ENCODE results near the gene GPC3. TPM values are rescaled to one million over a fixed set of nuclear protein-coding genes. Genes with fewer than 3 reads are reported as not detected.
"Not testable (repeated sequence)": the region's sequence is repeated elsewhere in the genome, so short reads cannot be mapped to it uniquely, and the experiment has no call there.

GPC3 gene
- total RNA-seq, 1 donor from 2014 or later = 0.12 TPM

DNA sequence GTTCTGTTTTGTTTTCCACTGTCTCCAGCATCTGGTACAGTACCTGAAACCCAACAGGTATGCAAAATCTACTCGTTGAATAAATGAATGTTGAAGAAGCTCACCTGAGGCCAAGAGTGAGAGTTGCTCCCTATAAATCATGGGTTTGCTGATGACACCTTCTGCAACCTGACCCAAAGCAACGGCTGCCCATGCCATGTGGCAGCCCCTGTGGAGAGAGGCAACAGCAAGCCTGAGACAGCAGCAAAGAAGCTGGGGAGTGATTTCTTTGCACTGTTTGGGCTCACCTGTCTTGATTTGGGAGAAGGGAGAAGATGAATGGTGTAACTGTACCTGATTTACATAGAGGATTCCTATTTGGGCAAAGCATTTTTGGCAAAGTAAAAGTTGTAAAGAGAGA lies 450.3 kb downstream of the GPC3 start:
- intact Hi-C loops (cut with micrococcal nuclease) = no loop called here

DNA sequence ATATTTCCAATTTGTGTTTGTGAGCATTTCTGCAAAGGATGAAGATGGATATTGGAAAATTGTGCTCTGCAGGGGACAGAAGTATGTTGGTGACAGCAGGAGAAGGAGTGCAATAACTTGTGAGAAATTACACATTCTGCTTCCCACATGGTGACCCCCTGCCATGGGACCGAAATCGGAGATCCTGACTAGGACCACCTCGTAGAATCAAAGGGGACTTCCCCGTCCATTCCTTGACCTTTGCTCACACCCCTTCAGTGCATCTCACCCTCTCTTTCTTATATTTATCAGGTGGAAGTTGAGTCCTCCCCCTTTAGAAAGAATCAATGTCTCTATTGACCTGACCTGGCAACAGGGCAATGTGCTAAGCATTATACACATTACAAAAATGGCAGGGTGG lies 451.2 kb downstream of the GPC3 start:
- intact Hi-C loops (cut with micrococcal nuclease) = no loop called here

DNA sequence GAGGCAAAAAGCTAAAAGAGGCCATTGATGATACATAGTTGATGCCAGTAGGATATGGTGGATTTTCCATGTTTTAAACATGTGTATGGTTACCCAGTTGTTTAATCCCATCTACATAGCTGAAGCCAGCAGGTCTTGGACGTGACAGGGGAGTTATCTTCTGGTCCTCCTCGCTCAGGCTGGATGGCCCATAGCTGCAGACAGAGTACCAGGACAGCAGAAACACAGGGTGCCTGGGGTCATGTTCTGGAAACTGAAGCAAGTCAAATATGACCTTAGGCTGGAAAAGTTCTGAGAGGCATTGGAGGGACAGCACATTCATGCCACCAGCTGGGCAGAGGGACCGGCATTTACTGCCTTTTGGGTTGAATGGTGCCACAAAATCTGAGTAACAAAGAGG lies 452.1 kb downstream of the GPC3 start:
- intact Hi-C loops (cut with micrococcal nuclease) = no loop called here

DNA sequence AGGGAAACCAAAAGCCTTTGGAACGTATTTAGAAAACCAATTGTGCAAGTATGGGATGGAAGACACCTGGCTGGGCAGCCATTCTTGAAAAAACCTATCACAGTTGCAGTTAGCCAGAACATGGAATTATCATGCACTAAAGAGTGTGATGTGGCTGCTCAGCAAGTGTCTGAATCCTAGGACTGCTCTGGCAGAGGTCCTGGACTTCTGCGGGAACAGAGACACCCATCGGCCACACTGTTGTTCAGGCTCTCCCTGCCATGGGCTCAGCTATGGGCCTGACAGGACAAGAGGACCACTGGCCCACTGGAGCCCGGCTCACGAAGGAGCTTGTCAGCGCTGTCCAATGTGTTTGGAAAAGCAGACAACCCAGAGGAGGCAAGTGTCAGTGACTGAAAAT lies 454.4 kb downstream of the GPC3 start:
- intact Hi-C loops (cut with micrococcal nuclease) = no loop called here

DNA sequence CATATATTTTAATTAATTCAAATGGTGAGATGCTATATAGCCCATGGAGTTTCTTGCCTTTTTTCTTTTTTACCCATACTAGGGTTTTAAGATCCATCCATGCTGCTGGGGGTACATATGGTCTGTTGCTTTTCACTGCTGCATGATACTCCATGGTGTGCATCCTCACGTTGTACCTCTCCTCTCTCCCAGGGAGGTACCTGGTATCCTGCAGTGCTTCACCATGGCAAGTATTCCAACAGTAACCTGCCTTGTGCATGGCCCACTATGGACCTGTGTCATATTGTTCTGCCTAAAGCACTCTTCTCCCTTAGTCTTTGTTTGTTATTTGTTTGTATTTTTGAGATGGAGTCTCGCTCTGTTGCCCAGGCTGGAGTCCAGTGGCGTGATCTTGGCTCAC lies 455.8 kb downstream of the GPC3 start:
- intact Hi-C loops (cut with micrococcal nuclease) = no loop called here

DNA sequence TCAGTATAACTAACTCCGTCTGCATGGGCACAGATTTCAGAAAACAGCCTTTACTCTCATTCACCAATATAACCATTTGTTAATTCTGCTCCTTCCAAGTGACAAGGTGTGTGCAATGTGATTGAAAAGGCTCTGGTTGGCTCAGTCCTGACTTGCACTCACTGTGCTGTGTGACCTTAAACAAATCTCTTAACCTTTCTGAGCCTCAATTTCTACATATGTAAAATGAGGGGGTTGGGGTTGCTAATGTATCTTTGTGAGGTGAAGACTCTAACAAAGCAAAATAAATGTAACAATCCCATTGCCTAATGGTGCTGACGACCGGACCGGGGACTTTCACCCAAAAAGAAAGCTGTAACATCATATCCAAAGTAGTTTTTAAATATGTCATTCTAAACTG lies 457.6 kb downstream of the GPC3 start:
- intact Hi-C loops (cut with micrococcal nuclease) = no loop called here

DNA sequence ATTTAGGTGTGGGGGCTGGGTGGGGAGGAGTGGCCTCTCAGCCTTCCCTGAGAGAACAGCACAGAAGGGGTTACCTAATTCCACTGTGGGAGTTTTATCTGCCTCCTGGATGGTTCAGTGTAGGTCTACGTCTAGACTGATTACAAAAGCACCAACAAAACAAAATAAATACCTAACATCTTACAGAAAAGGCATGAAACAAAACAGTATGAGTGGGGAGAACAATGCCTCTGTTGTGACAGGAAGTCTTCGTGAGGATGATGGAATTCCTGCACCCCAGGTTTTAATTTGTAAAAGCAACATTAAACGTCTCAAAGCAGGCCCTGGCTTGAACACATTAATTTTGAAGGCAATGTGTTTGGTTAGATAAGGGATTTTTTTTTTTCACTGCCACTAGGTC lies 458.0 kb downstream of the GPC3 start:
- intact Hi-C loops (cut with micrococcal nuclease) = no loop called here

DNA sequence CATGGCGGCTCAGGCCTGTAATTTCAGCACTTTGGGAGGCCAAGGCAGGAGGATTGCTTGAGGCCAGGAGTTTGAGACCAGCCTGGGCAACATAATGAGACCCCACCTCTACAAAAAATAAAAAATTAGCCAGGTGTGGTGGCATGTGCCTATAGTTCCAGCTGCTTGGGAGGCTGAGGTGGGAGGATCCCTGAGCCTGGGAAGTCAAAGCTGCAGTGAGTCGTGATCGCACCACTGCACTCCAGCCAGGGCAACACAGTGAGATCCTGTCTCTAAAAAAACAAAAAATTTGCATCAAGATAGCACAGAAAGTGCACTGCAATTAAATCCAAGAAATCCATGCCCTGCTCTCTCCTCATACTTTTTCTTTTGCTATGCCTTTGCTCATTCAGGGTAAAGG lies 458.6 kb downstream of the GPC3 start:
- intact Hi-C loops (cut with micrococcal nuclease) = not testable (repeated sequence)

DNA sequence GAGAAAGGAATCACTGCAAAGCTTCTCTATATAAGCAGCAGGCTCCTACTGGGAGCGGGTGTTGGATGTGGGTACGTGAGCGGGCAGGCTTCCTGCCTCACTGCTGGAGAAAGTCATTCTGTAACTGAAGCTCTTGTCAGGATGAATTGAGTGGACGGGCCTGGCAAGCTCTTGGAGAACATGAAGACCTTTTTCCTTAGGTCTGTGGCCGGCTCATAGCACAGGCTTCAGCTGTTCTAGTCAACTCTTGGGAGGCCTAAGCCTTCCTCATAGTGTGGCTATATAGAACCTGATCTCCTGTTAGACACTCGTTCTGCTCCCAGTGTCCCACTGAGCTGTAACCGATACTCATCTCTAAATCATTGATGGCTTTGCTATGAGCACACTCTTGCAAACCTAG lies 461.9 kb downstream of the GPC3 start:
- intact Hi-C loops (cut with micrococcal nuclease) = no loop called here

DNA sequence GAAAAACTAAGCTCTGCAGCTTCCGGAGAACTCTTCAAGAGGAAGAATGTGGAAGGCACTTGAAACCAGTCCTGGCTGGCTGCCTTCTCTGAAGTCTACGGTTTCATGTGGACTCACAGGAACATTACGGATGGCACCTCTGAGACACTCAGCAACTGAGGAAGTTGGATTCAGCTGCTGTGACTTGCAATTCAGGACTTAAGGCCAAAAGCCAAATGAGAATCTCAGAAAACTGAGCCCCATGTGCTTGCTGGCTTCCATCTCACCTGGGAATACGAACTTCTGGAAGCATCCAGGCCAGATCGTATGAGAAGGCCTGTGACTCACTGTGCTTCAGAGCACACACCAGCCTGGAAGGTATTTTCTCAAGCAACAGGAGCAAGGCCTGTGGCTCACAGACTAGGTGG lies 462.3 kb downstream of the GPC3 start:
- intact Hi-C loops (cut with micrococcal nuclease) = no loop called here

DNA sequence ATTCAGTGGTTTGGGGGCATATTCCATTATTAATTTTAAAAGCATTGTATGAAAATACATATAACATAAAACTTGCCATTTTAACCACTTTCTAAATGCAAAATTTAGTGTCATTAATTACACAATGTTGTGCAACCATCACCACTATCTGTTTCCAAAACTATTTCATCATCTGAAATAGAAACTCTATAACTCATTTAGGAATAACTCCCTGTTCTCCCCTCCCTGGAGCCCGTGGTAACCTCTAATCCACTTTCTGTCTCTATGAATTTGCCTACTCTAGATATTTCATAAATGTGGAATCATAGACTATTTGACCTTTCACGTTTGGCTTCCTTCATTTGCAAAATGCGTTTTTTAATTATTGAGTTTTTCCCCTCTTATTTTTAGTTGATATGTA lies 468.7 kb downstream of the GPC3 start:
- intact Hi-C loops (cut with micrococcal nuclease) = no loop called here

DNA sequence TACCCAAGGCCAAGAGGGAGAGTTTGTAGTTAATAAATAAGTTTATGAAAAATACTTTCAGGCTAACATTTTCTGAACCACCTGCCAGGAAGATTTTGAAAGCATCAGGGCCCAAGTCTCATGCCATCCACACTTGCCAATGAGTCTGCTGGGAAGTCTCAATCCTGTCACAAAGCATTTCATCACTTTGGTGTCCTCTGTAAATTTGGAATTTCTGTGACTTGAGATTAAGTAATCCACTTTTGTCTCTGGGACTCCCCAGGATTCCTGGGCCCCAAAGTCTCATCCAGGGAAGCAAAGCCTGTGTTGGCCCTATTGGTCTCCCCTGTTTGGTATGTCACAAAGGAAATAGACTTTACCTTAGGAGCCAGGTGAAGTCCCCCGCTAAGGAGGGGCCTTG lies 470.9 kb downstream of the GPC3 start:
- intact Hi-C loops (cut with micrococcal nuclease) = no loop called here

DNA sequence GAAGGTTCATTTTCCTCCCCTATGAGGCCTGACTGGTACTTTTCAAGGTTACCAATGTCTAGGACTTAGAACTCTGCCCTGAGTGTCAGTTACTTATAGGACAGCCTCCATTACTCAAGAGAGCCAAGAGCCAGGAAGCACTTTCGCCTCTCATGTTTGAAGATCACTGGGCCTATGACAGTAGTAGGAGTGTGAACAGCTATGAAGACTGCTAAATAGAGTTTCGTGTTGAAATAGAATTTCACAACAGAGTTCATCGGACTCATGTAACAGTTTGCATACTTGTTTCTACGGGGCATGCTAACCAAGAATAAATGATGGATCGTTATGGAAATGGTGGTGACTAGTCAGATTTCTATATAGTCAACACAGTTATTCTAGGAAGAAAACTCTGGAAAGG lies 472.3 kb downstream of the GPC3 start:
- intact Hi-C loops (cut with micrococcal nuclease) = no loop called here

DNA sequence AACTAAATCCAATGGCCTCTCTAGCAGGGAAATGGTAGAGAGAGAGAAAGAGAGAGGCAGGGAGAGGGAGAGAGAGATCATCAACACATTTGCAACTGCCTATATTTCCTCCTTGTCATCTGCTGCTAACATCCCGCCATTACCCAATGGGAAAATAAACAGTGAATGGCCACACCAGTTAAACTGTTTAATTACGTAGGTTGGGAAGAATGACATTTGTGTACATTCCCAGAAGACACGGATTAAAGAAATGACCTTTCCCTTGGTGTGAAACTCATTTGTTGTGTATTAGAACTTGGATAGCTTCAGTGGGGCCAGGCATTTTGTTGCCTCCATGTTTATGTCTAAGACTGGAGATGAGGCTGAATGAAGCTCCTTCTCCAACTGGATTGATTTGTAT lies 474.4 kb downstream of the GPC3 start:
- intact Hi-C loops (cut with micrococcal nuclease) = no loop called here

DNA sequence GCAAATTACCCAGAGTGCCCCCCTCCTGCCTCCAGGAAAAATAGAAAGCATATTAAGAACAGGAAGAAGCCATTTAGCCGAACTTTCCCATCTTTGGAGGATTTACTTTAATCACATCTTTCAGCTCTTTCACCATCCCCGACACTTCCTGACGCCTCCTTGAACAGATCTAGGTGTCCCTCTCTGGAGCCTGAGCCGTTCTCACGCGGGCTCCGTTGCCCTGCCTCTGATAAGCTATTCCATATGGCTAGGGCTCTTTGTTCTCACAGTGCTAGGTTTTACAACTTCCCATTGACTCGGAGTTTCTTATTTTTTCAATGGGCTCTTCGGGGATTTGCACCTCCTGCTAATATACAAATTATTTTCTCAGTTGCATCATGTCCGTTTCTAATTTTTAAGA lies 488.0 kb downstream of the GPC3 start:
- intact Hi-C loops (cut with micrococcal nuclease) = no loop called here

DNA sequence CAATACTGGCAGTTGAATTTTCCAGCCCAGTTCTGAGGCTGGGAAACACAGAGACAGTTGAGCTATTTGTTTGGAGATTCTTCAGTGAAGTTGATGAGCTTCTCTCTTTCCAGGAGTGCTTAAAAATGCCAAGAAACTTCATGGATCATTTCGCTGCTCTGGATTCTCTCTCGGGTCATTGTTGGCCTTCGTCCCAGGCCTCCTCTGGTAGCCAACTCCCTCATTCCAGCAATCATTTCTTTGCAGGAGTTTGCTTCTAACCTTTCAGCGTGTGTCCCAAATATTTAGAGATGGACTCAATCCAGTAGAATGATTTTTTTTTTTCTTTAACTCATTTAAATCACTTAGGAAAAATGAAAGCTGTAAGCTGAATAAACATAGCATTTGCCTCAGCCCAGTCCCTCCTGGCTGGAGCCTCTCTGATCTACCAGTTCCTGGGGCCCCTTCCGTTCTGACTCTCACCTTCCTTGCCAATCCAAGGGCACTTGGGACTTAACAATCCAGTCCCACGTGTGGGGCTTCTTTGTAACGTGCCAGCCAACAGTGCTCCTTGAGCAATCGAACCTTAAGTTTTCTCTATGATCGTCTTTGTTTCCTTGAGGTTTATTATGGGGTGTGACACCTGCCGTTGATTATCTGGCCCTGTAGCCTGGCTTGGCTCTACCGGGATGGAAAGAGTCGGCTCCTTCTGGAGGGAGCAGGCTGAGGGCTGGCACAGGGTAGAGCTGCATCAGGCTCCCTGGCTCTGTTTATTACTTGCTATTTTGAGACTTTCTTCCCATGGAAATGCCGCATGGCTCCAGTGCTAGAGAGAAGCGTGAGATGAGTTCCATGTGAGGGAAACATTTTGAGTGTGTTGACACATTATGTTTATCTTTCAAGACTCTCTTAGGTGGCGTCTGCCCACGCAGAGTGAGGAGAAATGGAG lies 489.7 kb downstream of the GPC3 start:
- intact Hi-C loops (cut with micrococcal nuclease) = no loop called here

DNA sequence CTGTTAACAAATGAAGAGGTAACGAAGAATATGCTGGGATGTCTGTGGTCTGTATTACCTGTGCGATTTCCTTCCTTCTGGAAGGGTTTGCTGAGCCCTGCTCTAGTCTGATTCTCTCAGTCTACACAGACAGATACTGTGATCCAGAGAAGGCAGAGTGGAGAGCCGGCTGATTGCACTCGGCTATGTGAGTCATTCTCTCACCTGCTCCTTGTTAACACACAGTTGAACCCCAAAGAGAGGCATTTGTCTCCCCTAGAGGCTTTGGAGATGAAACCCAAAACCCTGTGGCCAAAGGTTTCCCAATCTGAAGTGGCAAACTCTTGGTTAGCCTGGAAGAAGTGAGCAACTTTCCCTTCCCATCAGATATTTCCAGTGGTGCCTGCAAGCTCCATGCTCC lies 492.0 kb downstream of the GPC3 start:
- intact Hi-C loops (cut with micrococcal nuclease) = no loop called here

DNA sequence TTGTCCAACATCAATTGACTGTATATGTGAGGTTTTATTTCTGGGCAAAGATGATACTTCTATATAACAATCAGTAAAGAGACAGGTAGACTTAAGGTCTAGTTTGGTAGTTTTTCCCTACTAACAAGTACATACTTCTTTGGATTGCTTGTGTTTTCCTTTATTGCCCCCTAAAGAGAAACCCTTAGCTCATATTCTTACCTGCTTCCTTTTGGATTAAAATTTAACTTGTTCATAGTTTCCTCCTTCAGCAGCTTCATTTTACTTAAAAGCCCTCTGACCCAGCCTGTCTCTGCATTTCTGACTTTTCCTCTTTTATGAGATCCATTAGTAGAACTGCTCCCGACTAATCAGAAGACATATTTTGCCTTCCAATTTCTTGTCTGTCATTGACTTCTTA lies 494.4 kb downstream of the GPC3 start:
- intact Hi-C loops (cut with micrococcal nuclease) = no loop called here
